ENCODE data around the gene CASP5. TPM values are rescaled to one million over a fixed set of nuclear protein-coding genes. Genes with fewer than 3 reads are reported as not detected.

CASP5 gene
- polyA plus RNA-seq, 3 donors = 2.3 to 6.4 (median 4.4) TPM

DNA sequence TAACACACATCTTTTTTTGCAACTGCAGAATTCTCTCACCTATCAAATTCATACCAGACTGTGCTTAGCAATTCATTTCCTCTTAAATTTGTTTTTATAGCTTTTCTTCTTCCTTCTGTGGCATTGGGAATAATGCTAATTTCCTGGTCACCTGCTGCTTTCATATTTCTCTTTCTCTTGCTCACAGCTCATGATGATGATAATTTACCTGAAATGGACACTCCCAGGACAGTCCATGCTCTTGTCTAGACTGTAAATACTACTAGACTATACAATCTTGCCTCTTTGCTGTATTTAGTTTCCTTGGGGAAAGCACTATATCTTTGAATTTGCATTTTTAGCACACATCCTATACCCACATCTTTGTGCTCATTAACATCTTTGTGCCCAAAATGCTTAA, 15.5 kb downstream of the CASP5 start:
- H3K9ac ChIP-seq (ENCODE audit: insufficient read depth, low read length, poor library complexity, severe bottlenecking) = no peak overlapping the region
- Mint-ChIP-seq H3K27ac (no peak overlapping the region), H3K27me3 (ENCODE audit: low read depth in 3 of 3) (no peaks in the 10 kb centered on the region), H3K4me1 (no peaks in the 10 kb centered on the region), H3K9me3 (no peaks in the 10 kb centered on the region), H3K36me3 (no peaks in the 10 kb centered on the region), H3K4me3 (no peak overlapping the region)
- intact Hi-C loops (cut with micrococcal nuclease) = no loop called here
- no peaks in the 10 kb centered on the region for H3K27me3 ChIP-seq (ENCODE audit: control insufficient read depth in 2 of 2, insufficient read depth in 2 of 2, low read length in 2 of 2)
- no peak for DNase-seq
- H3K4me1 ChIP-seq (ENCODE audit: control insufficient read depth in 1 of 2, insufficient read depth in 2 of 2, low read length in 2 of 2) = no peaks in the 10 kb centered on the region
- H3K27ac ChIP-seq (ENCODE audit: low read depth in 1 of 2, low read length in 2 of 2) = no peak overlapping the region
- H3K4me2 ChIP-seq (replicated peaks; ENCODE audit: extremely low read depth, low read length, poor library complexity, severe bottlenecking) = no peak overlapping the region
- H3K79me2 ChIP-seq (ENCODE audit: insufficient read depth, low read length) = no peaks in the 10 kb centered on the region
- no peaks in the 10 kb centered on the region for H3K36me3 ChIP-seq (replicated peaks in 1 of 2; ENCODE audit: control insufficient read depth in 1 of 2, insufficient read depth in 2 of 2, low read length in 2 of 2)
- no peak overlapping the region for H3K4me3 ChIP-seq (replicated peaks in 1 of 3; ENCODE audit: low read depth in 2 of 3, low read length in 3 of 3)
- H3K9me3 ChIP-seq (replicated peaks in 1 of 2; ENCODE audit: control insufficient read depth in 1 of 2, insufficient read depth in 1 of 2, low read length in 2 of 2) = no peaks in the 10 kb centered on the region
- H2AFZ ChIP-seq (ENCODE audit: insufficient read depth, low read depth, low read length, poor library complexity, severe bottlenecking) = no peak overlapping the region
- TF ChIP-seq, protein P1, sequence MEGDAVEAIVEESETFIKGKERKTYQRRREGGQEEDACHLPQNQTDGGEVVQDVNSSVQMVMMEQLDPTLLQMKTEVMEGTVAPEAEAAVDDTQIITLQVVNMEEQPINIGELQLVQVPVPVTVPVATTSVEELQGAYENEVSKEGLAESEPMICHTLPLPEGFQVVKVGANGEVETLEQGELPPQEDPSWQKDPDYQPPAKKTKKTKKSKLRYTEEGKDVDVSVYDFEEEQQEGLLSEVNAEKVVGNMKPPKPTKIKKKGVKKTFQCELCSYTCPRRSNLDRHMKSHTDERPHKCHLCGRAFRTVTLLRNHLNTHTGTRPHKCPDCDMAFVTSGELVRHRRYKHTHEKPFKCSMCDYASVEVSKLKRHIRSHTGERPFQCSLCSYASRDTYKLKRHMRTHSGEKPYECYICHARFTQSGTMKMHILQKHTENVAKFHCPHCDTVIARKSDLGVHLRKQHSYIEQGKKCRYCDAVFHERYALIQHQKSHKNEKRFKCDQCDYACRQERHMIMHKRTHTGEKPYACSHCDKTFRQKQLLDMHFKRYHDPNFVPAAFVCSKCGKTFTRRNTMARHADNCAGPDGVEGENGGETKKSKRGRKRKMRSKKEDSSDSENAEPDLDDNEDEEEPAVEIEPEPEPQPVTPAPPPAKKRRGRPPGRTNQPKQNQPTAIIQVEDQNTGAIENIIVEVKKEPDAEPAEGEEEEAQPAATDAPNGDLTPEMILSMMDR (IDR thresholded peaks at IDR 0.05) = no peak
- H4K20me1 ChIP-seq (ENCODE audit: insufficient read depth, low read length) = no peaks in the 10 kb centered on the region

DNA sequence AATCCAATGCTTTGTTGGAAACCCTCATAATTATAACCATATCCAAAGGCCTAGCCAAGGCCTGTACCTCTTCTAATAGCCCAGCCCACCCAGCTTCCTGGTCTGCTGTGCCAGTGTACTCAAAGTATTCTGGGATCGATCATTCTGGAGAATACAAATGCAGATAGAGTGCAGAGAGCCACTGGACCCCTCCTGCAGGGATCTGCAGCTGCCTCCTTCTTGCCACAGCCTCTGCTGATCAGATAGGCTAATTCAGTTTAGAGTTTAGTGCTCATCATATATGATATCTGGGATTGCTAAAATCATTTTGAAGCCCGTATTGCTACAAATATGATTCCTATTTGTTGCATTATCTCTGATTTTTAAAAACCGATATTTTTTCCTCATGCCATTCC, 17.5 kb downstream of the CASP5 start:
- no peaks in the 10 kb centered on the region for H3K36me3 Mint-ChIP-seq
- Histone ChIP-seq H3K9me3 (replicated peaks in 1 of 2; ENCODE audit: control insufficient read depth in 1 of 2, insufficient read depth in 1 of 2, low read length in 2 of 2) (no peaks in the 10 kb centered on the region), H3K9ac (ENCODE audit: insufficient read depth, low read length, poor library complexity, severe bottlenecking) (no peak overlapping the region), H3K36me3 (replicated peaks in 1 of 2; ENCODE audit: control insufficient read depth in 1 of 2, insufficient read depth in 2 of 2, low read length in 2 of 2) (no peaks in the 10 kb centered on the region), H3K4me2 (replicated peaks; ENCODE audit: extremely low read depth, low read length, poor library complexity, severe bottlenecking) (no peak overlapping the region), H3K4me1 (ENCODE audit: control insufficient read depth in 1 of 2, insufficient read depth in 2 of 2, low read length in 2 of 2) (no peaks in the 10 kb centered on the region), H3K79me2 (ENCODE audit: insufficient read depth, low read length) (no peaks in the 10 kb centered on the region), H3K4me3 (replicated peaks in 1 of 3; ENCODE audit: low read depth in 2 of 3, low read length in 3 of 3) (no peak overlapping the region), H2AFZ (ENCODE audit: insufficient read depth, low read depth, low read length, poor library complexity, severe bottlenecking) (no peak overlapping the region), H3K27me3 (ENCODE audit: control insufficient read depth in 2 of 2, insufficient read depth in 2 of 2, low read length in 2 of 2) (no peaks in the 10 kb centered on the region), H3K27ac (ENCODE audit: low read depth in 1 of 2, low read length in 2 of 2) (no peak overlapping the region), H4K20me1 (ENCODE audit: insufficient read depth, low read length) (no peaks in the 10 kb centered on the region)
- no peaks in the 10 kb centered on the region for H3K27me3 Mint-ChIP-seq (ENCODE audit: low read depth in 3 of 3)
- DNase-seq = no peak
- peaks cover 4% of the 10 kb centered on the region for H3K4me1 Mint-ChIP-seq
- H3K4me3 Mint-ChIP-seq = no peak overlapping the region
- TF ChIP-seq, protein P1 (IDR thresholded peaks at IDR 0.05) = no peak
- 100% methylated on average over 1 of the region's 3 CpGs for WGBS (ENCODE audit: insufficient coverage)
- H3K9me3 Mint-ChIP-seq = peaks cover 0 to 3% (median 0%) of the 10 kb centered on the region in 7 donors
- intact Hi-C loops (cut with micrococcal nuclease) = no loop called here
- no peak overlapping the region for H3K27ac Mint-ChIP-seq

Measured in CD14-positive monocyte (primary cell).